ENCODE measurements around the gene CHD8.
"Not testable (repeated sequence)": the region's sequence is repeated elsewhere in the genome, so short reads cannot be mapped to it uniquely, and the experiment has no call there.

Gene CHD8

DNA sequence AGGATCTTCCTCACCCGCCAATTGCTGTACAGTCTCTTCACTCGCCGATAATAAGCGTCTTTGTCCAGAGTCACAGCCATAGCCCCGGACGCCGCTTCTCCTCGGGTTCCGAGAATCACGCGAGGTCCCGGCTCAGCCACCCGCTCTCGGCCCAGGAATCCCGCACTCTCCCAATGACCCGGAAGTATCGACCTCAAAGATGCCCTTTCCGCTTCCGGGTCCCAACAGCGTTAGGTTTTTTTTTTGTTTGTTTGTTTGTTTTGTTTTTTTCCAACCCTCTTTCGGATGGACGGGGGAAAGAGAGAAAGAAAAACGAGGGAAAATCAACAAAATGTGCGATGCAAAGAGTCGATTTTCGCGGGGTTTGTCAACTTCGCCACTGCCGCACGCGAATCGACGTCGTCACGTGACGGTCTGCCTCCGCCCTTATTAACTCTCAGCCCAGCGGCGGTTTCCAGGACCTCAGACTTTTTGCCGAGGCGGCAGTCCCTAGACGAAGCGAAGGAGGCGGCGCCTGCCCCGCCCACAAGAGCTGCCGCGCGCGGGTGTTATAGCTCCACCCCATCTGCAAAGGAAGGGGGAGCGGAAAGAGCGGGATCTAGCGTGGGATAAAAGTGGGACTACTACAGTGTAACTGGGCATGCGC, 72.0 kb downstream of the CHD8 start, which contains the start of gene SUPT16H:
Gene SUPT16H (minus strand): TSS at position 172 of the 646 bp plus-strand sequence. CDS start 92 bp downstream, at position 80.
- H3K9me3 ChIP-seq (ENCODE audit: control insufficient read depth, insufficient read depth, low read length), result no peaks in the 10 kb centered on the region
- peaks cover 3% of the 10 kb centered on the region for H3K4me1 ChIP-seq (ENCODE audit: control insufficient read depth, insufficient read depth, low read length)
- peaks cover 20% of the 10 kb centered on the region for H3K36me3 ChIP-seq (ENCODE audit: control insufficient read depth, insufficient read depth, low read length)
- H3K4me3 ChIP-seq (ENCODE audit: low read depth, low read length), result peak within 1 kb of the TSS; percentile 100
- H3K27me3 ChIP-seq (ENCODE audit: control insufficient read depth, insufficient read depth, low read length), result no peaks in the 10 kb centered on the region
- peak within 1 kb of the TSS; percentile 100 for H3K9ac ChIP-seq (ENCODE audit: low read depth, low read length)

- H3K4me3 ChIP-seq (ENCODE audit: low read depth, low read length), result peak overlapping the region; percentile 100
- no peaks in the 10 kb centered on the region for H3K27me3 ChIP-seq (ENCODE audit: control insufficient read depth, insufficient read depth, low read length)
- H3K4me1 ChIP-seq (ENCODE audit: control insufficient read depth, insufficient read depth, low read length), result peaks cover 3% of the 10 kb centered on the region
- H3K36me3 ChIP-seq (ENCODE audit: control insufficient read depth, insufficient read depth, low read length), result peaks cover 16% of the 10 kb centered on the region
- peak overlapping the region; percentile 100 for H3K9ac ChIP-seq (ENCODE audit: low read depth, low read length)
- no peaks in the 10 kb centered on the region for H3K9me3 ChIP-seq (ENCODE audit: control insufficient read depth, insufficient read depth, low read length)
Measured at GRCh38 chr14:21382886-21383847, 72.8 kb downstream of the CHD8 start.

DNA sequence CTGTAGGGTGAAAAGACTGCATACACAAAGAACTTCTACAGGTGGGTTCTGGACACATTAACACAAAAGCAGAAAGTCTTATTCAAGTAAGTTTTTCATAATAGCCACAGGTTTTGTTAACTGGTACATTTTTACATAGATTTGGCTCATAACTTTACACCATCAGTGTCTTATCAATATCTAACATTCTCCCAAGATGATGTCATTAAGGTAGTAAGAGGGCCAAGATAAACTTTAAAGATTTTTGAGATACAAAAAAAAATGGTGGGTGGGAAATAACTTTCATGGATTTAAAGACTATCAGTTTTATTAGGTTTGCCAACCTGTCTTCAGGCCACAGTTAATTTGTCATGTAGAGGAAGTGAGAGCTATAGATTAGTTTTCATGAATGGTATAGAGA, 73.8 kb downstream of the CHD8 start:
- no peaks in the 10 kb centered on the region for H3K9me3 ChIP-seq (ENCODE audit: control insufficient read depth, insufficient read depth, low read length)
- H3K4me3 ChIP-seq (ENCODE audit: low read depth, low read length), result peak overlapping the region; percentile 0
- H3K36me3 ChIP-seq (ENCODE audit: control insufficient read depth, insufficient read depth, low read length), result peaks cover 11% of the 10 kb centered on the region
- peaks cover 3% of the 10 kb centered on the region for H3K4me1 ChIP-seq (ENCODE audit: control insufficient read depth, insufficient read depth, low read length)
- H3K9ac ChIP-seq (ENCODE audit: low read depth, low read length), result no peak overlapping the region
- no peaks in the 10 kb centered on the region for H3K27me3 ChIP-seq (ENCODE audit: control insufficient read depth, insufficient read depth, low read length)

- Histone ChIP-seq H3K9ac (ENCODE audit: low read depth, low read length) (no peak overlapping the region), H3K27me3 (ENCODE audit: control insufficient read depth, insufficient read depth, low read length) (no peaks in the 10 kb centered on the region), H3K4me3 (ENCODE audit: low read depth, low read length) (no peak overlapping the region), H3K36me3 (ENCODE audit: control insufficient read depth, insufficient read depth, low read length) (peaks cover 3% of the 10 kb centered on the region), H3K4me1 (ENCODE audit: control insufficient read depth, insufficient read depth, low read length) (peaks cover 3% of the 10 kb centered on the region), H3K9me3 (ENCODE audit: control insufficient read depth, insufficient read depth, low read length) (no peaks in the 10 kb centered on the region)
Measured at GRCh38 chr14:21379338-21379737, 76.6 kb downstream of the CHD8 start.

DNA sequence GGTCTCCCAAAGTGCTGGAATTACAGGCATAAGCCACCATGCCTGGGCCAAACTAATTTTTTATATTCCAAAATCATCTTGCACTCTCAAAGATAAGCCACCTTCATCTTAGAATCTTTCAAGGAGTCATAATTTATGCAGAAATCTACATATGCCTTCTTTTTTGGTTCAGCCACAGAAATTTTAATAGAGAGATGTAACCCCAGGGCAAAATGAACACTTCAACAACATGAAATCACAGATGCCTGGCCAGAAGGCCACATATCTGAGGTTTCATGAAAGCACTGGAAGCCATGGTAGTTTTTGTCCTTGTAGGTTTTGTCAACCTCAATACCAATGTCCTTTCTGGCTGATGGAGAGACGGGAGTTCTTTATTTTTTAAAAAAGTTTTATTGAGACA, 81.9 kb downstream of the CHD8 start:
- Histone ChIP-seq H3K9me3 (ENCODE audit: control insufficient read depth, insufficient read depth, low read length) (no peaks in the 10 kb centered on the region), H3K36me3 (ENCODE audit: control insufficient read depth, insufficient read depth, low read length) (peaks cover 10% of the 10 kb centered on the region), H3K4me3 (ENCODE audit: low read depth, low read length) (no peak overlapping the region), H3K4me1 (ENCODE audit: control insufficient read depth, insufficient read depth, low read length) (no peaks in the 10 kb centered on the region), H3K27me3 (ENCODE audit: control insufficient read depth, insufficient read depth, low read length) (no peaks in the 10 kb centered on the region), H3K9ac (ENCODE audit: low read depth, low read length) (no peak overlapping the region)

GRCh38 chr14:21372814-21373213, 83.1 kb downstream of the CHD8 start:
- not testable (repeated sequence) for H3K4me1 ChIP-seq (ENCODE audit: control insufficient read depth, insufficient read depth, low read length); H3K27me3 ChIP-seq (ENCODE audit: control insufficient read depth, insufficient read depth, low read length); H3K9ac ChIP-seq (ENCODE audit: low read depth, low read length); H3K9me3 ChIP-seq (ENCODE audit: control insufficient read depth, insufficient read depth, low read length); H3K4me3 ChIP-seq (ENCODE audit: low read depth, low read length)
- H3K36me3 ChIP-seq (ENCODE audit: control insufficient read depth, insufficient read depth, low read length), result peaks cover 18% of the 10 kb centered on the region

GRCh38 chr14:21369949-21370679, 85.8 kb downstream of the CHD8 start:
- H3K4me3 ChIP-seq (ENCODE audit: low read depth, low read length), result no peak overlapping the region
- H3K27me3 ChIP-seq (ENCODE audit: control insufficient read depth, insufficient read depth, low read length), result no peaks in the 10 kb centered on the region
- no peaks in the 10 kb centered on the region for H3K4me1 ChIP-seq (ENCODE audit: control insufficient read depth, insufficient read depth, low read length)
- H3K9me3 ChIP-seq (ENCODE audit: control insufficient read depth, insufficient read depth, low read length), result no peaks in the 10 kb centered on the region
- H3K36me3 ChIP-seq (ENCODE audit: control insufficient read depth, insufficient read depth, low read length), result peaks cover 29% of the 10 kb centered on the region
- no peak overlapping the region for H3K9ac ChIP-seq (ENCODE audit: low read depth, low read length)

- H3K9me3 ChIP-seq (ENCODE audit: control insufficient read depth, insufficient read depth, low read length), result no peaks in the 10 kb centered on the region
- no peaks in the 10 kb centered on the region for H3K27me3 ChIP-seq (ENCODE audit: control insufficient read depth, insufficient read depth, low read length)
- H3K36me3 ChIP-seq (ENCODE audit: control insufficient read depth, insufficient read depth, low read length), result peaks cover 42% of the 10 kb centered on the region
- H3K9ac ChIP-seq (ENCODE audit: low read depth, low read length), result no peak overlapping the region
- H3K4me1 ChIP-seq (ENCODE audit: control insufficient read depth, insufficient read depth, low read length), result no peaks in the 10 kb centered on the region
- H3K4me3 ChIP-seq (ENCODE audit: low read depth, low read length), result no peak overlapping the region
Measured at GRCh38 chr14:21367582-21368144, 88.3 kb downstream of the CHD8 start.

DNA sequence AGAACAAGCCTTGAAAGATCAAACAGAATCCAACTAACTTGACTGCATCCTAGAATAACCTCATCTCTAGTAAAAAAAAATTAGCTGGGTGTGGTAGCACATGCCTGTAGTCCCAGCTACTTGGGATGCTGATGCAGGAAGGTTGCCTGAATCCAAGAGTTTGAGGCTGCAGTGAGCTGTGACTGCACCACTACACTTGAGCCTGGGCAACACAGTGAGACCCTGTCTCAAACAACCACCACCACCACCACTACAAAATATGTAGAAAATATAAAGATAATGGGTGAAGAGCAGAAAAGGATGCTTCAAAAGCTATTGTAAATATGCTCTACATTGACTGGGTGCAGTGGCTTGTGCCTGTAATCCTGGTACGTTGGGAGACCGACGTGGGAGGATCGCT, 99.4 kb downstream of the CHD8 start:
- no peak overlapping the region for H3K4me3 ChIP-seq (ENCODE audit: low read depth, low read length)
- H3K9me3 ChIP-seq (ENCODE audit: control insufficient read depth, insufficient read depth, low read length), result no peaks in the 10 kb centered on the region
- no peaks in the 10 kb centered on the region for H3K27me3 ChIP-seq (ENCODE audit: control insufficient read depth, insufficient read depth, low read length)
- H3K36me3 ChIP-seq (ENCODE audit: control insufficient read depth, insufficient read depth, low read length), result peaks cover 61% of the 10 kb centered on the region
- no peaks in the 10 kb centered on the region for H3K4me1 ChIP-seq (ENCODE audit: control insufficient read depth, insufficient read depth, low read length)
- H3K9ac ChIP-seq (ENCODE audit: low read depth, low read length), result no peak overlapping the region

DNA sequence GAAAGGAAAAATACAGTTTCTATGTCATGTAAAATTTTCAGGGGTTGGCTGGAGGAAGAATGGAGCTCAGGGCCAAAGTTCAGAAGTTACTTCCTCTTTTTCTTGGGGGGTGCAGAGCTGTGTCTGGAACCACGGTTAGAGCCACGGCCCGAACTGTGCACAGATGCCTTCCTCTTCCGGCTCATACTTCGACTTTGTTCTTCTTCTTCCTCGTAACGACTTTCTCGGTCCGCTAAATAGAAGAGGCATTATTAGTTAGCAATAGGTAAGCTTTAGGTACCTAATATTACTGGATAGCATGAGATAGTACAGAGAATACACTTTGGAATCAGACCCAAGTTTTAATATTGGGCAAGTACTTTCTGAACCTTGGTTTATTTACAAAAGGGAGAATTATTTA, 103.3 kb downstream of the CHD8 start:
- Histone ChIP-seq H3K9ac (ENCODE audit: low read depth, low read length) (no peak overlapping the region), H3K9me3 (ENCODE audit: control insufficient read depth, insufficient read depth, low read length) (no peaks in the 10 kb centered on the region), H3K4me3 (ENCODE audit: low read depth, low read length) (no peak overlapping the region), H3K4me1 (ENCODE audit: control insufficient read depth, insufficient read depth, low read length) (no peaks in the 10 kb centered on the region), H3K36me3 (ENCODE audit: control insufficient read depth, insufficient read depth, low read length) (peaks cover 34% of the 10 kb centered on the region), H3K27me3 (ENCODE audit: control insufficient read depth, insufficient read depth, low read length) (no peaks in the 10 kb centered on the region)

- Histone ChIP-seq H3K4me1 (ENCODE audit: control insufficient read depth, insufficient read depth, low read length) (no peaks in the 10 kb centered on the region), H3K36me3 (ENCODE audit: control insufficient read depth, insufficient read depth, low read length) (peaks cover 17% of the 10 kb centered on the region), H3K9me3 (ENCODE audit: control insufficient read depth, insufficient read depth, low read length) (no peaks in the 10 kb centered on the region), H3K9ac (ENCODE audit: low read depth, low read length) (no peak overlapping the region), H3K27me3 (ENCODE audit: control insufficient read depth, insufficient read depth, low read length) (no peaks in the 10 kb centered on the region), H3K4me3 (ENCODE audit: low read depth, low read length) (no peak overlapping the region)
Measured at GRCh38 chr14:21350539-21350938, 105.4 kb downstream of the CHD8 start.
